GM19463 (cell line): ENCODE results near the gene EVA1B.

ENCODE experiments used
- ATAC-seq: cut with Tn5 transposase; IDR thresholded peaks from one replicate; pipeline ENCODE4 v1.9.1; 2021; ENCODE audit warnings: mild to moderate bottlenecking, moderate library complexity; ENCODE audit not compliant: unreplicated experiment

EVA1B gene, protein sequence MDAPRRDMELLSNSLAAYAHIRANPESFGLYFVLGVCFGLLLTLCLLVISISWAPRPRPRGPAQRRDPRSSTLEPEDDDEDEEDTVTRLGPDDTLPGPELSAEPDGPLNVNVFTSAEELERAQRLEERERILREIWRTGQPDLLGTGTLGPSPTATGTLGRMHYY

DNA sequence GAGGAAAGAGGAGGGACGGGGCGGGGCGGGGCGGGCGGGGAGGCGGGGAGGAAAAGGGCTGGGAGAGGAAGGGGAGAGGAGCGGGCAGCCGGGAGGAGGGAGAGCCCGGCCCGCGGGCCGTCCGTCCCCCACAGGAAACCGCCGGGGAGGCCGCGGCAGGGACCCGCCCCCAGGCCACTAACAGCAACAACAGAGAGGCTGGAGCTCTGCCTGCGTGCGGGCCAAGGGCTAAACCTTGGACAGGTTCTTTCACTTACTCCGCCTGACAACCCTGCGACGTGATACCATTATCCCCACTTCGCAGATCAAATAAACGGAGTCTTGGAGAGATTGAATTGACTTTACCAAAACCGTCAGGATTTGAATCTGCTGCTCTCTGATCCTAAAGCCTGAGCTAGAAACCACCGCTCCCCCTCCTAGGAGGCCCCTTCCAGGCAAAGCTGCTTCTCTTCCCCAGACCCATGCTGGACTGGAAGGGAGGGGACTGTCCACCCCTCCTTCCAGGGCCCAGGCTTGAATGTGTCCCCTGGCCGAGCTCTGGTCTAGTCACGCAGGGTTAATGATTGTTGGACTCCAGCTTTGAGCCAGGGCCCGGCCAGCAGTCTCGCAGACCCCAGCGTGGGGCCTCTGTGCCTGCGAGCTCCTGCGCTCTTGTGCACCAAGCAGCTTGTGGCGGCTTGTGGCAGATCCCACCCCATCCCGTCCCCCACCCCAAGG is at the start of gene EVA1B:
TSS of gene EVA1B (minus strand) at position 10 of the 717 bp plus-strand sequence. CDS start 608 bp downstream, outside the sequence.
- peak; percentile 43 for ATAC-seq

DNA sequence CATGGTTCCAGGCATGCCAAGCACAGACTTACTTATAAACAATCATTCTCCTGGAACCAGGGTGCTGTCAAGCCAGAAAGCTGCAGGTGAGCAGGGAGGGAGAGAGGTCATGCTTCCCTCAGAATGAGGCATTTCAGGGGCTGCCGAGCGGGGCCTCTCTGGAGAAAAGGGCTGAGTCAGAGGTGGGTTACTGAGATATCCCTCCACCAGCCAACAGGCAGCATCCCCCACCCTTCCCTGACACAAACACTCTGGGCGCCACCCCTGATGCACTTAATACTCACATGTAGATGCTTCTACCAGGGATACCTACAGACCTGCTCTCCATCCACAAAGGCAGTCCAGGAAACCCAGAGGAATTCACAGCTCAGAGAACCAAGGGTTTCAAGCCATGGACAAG is 49.2 kb upstream of the EVA1B start:
- no peak for ATAC-seq

DNA sequence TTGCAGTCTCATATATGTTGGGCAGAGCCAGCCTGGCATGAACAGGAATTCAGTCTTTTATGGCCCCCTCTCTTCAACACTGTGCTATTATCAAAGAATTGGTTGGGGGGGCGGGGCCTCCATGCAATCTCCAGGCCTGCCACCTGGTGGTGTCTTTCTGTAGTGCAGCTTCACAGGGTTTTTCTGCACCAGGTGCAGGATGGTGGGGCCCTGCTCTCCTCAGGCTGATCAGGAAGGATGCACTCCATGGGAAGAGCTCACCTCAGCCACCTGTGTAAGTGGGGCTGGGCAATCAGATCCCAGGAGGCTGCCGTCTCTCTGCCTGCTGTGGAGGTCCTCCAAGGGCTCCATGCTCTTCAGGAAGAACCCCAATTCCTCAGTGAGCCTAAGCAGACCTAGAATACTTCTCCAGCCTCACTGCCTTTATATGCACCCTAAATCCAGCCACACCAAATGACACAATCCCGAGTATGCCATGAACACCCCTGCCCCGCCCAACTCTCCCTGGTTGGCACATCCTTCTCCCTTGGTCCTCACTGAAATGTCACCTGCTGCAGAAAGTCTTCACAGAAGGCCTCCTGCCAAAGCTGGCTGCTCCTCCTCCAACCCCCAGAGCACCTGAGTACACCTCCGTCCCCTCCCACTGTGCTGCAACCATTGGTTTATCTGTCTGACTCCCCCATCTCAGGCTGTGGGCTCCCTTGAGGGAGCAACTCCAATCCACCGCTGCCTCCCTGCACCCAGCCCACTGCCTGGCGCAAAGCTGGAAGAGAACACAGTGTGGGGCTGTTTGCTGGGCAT is 45.8 kb upstream of the EVA1B start:
- ATAC-seq: no peak

DNA sequence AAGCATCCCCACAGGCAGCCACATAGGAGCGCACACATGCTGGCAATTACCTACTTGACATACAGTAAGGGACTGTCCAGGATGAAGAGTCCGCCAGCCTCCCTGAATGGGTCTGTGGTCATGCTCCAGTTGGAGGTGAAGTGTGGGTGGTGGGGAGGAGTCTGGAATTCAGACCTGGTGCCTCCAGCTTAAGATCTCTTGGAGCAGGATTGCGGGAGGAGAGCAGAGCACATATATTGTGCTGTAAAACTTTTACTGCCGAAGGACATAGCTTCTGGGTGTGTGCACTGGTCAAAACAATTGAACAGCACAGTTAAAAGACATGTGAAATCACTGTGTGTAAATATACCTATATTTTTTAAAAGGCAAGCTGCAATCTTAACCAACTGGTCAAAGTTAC is 44.4 kb upstream of the EVA1B start:
- no peak for ATAC-seq

DNA sequence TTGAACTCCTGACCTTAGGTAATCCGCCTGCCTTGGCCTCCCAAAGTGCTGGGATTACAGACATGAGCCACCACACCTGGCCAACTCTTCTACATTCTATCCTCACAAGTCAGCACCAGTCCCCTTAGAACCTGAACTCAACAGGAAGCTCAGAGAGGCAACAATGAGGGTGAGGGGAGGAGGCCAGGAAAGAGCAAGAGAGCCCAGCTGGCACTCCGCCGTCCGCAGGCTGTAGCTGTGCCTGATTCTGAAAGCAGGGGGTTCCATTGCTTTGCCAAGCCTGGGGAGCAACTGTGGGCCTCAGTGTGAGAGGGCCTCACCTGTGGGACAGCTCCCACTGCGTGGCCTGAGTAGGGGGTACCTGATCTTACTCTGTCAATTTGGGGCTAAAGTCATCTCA is 43.6 kb upstream of the EVA1B start:
- no peak for ATAC-seq

DNA sequence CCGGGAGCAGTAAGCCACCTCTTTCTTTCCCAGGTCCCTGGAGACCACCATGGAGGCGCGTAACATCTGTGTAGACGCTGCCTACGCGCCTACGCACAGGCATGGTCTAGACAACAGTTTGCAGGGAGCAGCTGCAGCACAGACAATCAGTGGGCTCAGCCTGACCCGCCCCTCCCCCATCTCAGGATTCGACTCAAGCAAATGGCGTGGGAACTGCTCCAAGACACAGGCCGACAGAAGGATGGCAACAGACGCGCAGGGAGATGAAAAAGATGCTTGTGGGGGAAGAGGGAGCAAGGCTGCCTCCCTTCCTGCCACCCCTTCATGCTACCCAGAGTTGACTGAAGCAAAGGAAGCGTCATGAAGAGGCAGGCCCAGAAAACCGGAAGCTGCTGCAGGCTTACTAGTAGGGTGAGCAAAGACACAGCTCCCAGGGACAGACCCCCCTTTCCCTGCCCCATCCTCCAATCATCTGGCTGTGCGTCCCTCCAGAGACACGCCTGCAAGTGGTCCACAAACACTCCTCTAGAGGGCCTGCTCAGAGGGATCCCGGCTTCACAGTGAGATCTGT is 42.7 kb upstream of the EVA1B start:
- no peak for ATAC-seq

DNA sequence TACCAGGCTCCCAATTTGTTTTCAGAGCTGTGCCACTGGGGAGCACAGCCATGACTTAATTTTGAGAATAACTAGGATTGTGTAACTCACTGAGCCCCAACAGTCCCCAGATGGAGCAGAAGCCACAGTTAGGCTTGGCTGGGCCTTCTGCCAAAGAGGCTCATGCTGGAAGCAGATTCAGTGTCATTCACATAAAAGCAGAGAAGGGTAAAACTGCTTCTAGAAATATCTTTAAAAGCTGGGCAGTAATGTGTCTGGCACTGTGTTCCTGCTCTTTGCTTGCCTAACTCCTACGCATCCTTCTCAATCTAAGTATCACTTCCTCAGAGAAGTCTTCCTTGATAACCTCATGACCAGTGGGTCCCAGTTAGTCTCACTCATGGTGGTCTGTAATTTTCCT is 41.9 kb upstream of the EVA1B start:
- no peak for ATAC-seq

DNA sequence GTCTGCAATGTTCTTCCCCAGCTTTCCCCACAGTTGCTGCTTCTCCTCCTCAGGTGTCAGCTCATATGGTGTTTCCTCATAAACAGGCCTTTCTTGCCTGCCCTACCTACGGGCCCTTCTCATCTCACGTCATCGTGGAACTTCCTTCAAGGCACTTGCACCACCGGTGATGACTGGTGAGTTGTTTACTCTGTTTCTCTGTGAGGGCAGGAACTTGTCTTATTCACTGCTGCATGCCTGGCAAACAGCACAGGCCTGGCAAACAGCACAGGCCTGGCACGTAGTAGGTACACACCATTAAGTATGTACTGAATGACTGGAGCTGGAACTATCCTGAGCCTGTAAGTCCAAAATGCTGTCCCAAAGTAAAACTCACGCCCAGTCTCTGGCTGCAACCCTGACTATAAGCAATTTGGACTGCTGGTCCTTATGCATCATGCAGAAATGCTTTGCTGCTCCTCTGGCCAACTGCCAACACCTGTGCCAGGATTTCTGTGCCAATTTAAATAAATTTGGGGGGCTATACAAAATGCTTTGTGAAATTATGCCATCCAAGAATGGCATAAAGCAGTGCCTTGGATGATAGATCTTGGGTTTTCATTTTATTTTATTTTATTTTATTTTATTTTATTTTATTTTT is 36.6 kb upstream of the EVA1B start:
- no peak for ATAC-seq

DNA sequence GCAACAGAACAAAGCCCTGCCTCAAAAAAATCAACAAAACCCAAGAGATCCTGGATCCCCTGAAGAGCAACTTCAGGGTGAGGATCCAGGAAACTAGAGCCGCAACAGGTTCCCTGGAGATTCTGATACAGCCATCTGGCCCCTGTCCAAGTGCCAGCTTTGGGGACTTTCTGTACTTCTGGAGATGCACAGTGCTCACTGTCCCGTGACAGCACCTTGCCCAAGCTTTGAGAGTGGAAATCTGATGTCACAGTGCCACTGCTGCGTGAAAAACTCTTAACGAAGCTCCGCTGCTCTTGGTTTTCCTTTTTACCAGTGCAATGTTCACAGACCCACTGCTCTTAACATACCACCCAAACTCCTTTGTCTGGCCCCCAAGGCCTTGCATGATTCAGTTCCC is 35.9 kb upstream of the EVA1B start:
- ATAC-seq: no peak

DNA sequence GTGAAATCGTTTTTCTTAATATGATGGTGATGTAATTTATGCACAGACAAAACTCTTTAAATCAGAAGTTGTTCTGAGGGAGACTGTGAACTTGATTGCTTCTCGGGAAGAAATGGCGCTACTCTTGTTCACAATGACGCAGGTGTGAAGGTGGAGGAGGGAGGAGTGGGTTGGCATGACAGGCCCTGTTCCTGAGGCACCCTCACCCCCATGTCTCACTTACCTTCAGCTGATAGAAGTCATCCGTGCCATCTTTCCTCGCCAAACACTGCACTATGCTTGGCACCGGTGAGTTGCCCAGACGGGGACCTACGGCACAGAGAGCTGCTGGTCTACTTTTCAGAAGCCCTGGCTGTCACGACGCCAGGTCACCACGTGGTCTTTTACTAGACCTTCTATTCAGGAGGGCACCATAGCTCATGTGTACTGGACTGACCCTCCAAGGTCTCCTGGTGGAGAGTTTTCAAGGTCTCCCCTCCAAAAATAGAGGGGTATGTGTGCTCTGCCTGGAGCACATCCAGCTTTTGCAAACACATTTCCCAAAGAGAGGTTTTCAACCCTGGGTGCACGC is 35.2 kb upstream of the EVA1B start:
- ATAC-seq: no peak

DNA sequence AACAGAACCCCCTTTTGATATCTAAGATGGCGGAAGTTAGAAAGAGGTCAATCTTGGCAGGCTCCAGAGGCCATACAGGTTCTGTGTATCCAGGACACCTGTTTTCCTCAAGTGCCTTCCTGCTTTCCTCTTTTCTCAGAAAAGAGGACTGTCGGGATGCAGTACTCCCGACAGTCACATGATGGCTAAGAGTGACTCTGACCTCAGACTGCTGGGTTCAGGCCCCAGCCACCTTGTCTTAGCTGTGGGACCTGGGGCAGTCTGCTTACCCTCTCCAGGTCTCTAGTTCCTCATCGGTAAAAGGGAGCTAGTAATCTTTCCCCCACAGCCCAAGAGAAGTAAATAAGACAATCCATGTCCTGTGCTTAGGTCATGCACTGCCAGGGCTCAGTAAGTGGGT is 32.4 kb upstream of the EVA1B start:
- no peak for ATAC-seq

DNA sequence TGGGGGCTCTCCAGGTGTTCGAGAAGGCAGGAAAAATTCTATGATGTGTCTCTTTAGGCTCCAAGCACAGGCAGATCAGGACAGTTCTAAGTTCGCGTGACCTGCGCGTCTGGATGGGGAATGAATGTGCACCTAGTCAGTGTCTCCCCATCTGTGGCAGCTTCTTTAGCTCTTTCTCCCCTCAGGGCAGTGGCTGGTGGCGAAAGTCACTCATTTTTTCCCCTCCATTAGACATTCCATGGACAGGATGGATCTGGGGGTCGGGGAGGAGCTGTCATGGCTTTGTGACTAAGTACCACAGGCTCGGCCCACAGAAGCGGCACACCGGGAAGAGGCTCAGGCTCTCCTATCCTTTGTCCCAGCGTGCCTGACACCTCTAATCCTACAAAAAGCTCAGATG is 31.0 kb upstream of the EVA1B start:
- ATAC-seq: no peak

DNA sequence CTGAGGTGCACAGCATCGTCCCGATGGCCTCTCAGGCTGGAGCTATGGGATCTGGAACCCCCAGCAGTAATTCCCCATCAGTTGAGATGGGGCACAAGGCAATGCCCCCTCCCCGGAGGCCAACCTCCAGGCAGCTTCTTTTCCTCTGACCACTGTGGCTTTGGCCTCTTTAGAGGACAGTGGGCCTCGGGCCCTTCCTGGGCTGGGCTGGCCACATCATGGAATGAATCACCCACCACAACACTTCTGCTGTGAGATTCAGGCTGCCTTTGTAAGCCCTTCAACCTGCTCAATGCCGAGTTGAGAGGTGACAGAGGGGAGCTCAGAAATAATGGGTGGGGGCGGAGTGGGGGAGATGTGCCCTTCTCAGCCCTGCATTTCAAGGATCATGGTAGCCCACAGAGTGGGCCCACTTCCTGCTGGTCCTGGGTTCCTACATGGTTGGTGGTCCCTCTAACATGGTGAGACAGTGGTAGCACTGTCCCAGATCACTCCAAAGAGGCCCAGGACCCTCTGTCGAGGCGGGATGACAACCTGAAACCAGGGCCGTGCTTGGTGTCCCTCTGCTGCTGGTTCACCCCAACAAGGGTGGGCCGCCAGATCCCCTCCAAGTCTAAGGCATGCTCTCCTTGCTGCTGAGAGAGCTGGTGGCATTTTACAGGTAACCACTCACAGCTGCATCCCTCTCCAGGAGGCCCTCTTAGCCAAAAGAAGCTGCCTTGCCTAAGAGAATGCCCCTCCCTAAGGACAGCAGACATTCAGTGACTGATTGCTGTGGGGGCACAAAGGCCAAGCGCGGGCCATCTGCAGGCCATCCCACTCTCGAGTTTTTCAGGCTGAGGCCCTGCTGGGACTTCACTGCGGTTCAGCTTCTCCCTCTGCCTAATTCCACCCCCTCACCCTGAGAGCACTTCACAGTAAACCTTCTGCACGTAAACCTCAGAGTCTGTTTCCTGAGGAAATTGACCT is 29.7 kb upstream of the EVA1B start:
- ATAC-seq: no peak

DNA sequence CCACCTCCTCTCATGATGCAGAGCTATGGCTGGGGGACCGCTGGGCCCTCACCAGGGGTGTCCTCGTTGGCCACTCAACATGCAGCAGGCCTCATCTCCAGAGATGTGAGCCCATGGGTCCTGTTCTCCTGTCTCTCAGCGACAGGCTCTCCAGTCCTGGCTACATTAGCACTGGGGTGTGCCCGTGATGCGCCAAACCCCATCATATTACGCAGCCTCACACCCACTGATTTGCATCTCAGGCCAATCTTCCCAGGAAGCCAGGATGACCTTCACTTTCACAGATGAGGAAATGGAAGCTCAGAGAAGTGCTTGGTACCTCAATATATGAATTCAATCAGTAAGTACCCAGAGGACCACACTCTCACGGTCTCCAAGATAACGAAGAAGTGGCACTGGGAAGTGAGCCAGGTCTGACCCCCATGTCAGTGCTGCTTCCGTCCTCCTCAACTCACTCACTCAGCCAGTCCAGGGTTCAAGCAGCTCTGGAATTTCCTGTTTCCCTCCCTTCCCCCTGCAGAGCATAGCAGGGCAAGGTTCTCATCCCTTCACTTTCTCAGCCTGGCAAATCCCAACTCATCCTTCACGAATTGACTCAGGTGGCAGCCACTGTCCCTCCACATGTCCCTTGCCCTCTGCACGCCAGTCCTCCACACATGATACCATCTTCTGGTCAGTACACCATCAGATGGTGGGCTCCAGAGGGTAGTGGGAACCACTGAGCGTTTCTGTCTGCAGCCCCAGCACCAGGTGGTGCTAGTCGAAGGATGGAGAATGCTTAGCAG is 28.9 kb upstream of the EVA1B start:
- ATAC-seq: no peak

DNA sequence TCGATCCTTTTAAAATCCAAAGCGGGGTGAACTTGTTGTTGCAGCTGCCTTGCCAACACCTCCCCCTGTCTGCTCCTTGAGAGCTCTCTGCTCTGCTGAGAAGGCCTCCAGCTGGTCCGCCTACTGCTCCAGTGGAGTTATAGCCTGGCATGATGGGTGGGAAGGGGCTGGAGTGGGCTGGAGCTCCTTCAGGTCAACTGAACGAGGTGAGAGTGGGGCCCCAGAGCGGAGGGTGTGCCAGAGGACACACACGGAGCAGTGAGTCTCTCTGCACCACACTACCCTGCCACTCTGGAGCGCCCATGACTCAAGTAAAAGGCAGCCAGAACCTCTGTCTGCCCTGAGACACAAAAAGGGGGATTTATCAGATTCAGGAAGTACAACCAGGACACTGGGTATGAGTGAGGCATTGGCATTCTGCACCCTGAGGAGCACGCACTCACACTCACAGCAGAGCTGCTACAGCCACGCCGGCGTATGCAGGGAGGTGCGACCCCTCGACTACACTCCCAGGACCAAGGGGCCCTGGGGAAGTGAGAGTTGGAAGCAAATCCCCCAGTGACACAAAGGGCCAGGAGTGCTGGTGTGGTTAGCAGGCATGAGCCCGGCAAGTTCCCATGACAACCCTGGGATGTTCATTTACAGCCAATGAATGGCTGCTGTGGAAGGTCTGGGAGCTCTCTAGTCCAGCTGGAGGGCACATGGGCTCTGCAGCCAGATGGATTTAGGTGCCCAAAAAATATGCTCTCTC is 28.0 kb upstream of the EVA1B start:
- ATAC-seq: no peak

DNA sequence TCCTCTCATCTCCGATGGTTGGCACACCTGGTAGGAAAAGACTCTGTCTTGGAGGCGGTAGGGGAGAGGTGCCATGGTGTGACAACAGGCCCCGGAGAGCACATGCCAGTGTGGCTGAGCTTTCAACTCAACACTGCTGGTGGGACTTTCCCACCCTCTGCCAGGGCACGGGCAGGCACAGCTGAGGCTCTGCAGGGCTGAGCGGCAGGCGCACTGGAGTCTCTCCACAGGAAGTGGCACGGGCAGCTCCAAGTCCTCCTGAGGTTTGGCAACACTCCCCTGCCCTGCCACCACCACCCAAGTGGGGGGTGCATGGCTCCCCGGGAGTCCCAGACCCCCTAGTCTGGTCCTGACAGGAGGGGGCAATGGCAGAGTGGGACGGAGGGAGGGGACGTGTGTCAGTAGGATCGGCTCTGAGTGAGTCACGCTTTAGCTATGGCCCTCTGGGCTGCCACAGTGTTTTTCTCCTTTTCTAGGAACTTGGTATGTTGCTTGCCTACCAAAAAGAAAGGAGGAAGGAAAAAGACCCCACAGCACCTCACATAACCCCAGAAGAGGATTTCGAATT is 27.3 kb upstream of the EVA1B start:
- no peak for ATAC-seq

DNA sequence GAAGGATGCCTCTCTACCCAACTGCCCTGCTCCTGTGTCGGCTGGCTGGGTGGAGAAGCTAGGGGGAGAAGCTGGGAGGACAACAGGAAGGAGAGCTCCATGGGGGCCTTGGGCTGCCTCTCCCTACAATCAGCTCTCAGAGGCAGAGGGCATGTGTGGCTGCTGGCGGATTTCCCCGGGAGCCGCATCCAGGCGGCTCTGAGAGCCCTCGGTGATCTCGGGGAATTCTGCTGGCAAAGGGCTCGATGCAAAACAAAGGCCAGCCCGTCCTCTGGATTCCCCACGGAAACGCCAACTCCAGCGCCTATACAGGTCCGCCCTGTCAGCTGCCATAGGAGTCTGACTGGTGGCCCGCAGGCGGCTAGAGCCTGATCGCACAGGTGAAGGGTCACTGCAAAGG is 26.4 kb upstream of the EVA1B start:
- ATAC-seq: no peak

DNA sequence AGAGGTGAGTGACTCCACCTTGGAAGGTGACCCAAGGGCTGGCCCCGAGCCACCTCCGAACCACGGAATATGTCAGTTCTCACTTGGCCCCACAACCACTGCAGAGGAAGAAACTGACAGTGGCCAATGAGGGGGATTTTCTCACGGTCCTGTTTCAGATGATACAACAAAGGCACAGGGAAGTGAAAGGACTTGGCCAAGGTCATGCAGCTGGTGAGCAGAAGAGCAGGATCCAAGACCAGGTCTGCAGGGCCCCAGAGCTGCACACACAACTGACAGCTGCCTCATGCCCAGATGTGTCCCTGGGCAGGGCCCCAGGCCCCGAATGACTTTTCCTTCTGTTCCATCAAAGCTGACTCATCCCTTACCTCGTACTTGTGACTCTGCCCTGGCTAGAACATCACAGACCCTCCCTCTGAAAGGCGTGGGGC is 25.8 kb upstream of the EVA1B start:
- peak; percentile 90 for ATAC-seq
